ENCODE results near the gene TNNT1. TPM values are rescaled to one million over a fixed set of nuclear protein-coding genes. Genes with fewer than 3 reads are reported as not detected.

The TNNT1 gene, protein sequence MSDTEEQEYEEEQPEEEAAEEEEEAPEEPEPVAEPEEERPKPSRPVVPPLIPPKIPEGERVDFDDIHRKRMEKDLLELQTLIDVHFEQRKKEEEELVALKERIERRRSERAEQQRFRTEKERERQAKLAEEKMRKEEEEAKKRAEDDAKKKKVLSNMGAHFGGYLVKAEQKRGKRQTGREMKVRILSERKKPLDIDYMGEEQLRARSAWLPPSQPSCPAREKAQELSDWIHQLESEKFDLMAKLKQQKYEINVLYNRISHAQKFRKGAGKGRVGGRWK
- total RNA-seq: 10 to 100 TPM; 13.7 to 25.6 TPM
- long read RNA-seq, partial matches to known transcripts: 2 of 7 reads
- long read RNA-seq, other reads (novel, unspliced or antisense): 5 of 7 reads

GRCh38 chr19:55149078-55150003 is at the start of gene TNNT1:
Gene TNNT1 (minus strand): TSS chr19:55149206. CDS start chr19:55147157, 2,049 bp downstream.
- DNase-seq: no peak
- intact Hi-C loops (cut with DNase I): loop anchor here in 1 of 2 donors (10.0 kb wide), 1 partner anchor 265 kb away; no protein-coding TSS in a partner anchor
- peak; percentile 45 to 54 for ATAC-seq

DNA sequence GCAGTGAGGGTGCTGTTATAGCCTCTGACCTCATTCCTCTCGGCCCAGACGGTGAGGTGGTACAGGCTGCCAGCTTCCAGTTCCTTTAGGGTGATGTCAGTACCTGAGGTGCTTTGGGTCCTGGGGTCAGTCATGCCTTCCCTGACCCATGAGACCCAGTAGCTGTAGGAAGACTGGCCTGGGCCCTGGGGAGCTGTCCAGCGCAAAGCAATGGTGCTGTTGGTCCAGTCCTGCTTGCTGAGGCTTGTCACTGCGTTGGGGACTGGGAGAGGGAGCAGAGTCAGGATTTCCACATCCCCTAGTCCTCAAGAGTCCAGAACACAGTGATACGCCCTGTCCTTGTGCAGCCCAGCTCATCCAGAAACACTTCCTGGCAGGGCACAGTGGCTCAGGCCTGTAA is 49.6 kb upstream of the TNNT1 start:
- DNase-seq (no peak), ATAC-seq (no peak)
- intact Hi-C loops (cut with DNase I): no loop called here

- DNase-seq (no peak), ATAC-seq (peak in 1 of 2 donors; percentile 9)
- intact Hi-C loops (cut with DNase I): no loop called here
Observed at GRCh38 chr19:55197528-55197927, 48.5 kb upstream of the TNNT1 start.

DNA sequence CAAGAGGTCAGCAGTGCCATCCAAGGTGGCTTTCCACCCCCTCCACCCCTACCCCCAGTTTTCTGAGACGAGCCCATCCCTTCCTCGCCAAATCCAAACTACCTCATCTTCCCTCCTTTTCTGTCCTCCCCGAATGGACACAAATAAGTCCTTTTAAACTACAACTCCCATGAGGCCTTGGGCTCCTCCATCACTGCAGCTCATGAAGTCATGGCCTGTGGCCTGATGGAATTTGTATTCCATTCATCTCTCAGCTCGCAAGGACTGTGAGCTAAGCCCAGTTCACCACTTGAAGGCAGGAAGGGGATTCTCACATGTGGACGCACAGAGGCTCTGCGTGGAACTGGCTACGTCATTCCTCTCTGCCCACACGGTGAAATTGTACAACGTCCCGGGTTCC is 47.8 kb upstream of the TNNT1 start:
- ATAC-seq: no peak
- intact Hi-C loops (cut with DNase I): no loop called here
- no peak for DNase-seq

DNA sequence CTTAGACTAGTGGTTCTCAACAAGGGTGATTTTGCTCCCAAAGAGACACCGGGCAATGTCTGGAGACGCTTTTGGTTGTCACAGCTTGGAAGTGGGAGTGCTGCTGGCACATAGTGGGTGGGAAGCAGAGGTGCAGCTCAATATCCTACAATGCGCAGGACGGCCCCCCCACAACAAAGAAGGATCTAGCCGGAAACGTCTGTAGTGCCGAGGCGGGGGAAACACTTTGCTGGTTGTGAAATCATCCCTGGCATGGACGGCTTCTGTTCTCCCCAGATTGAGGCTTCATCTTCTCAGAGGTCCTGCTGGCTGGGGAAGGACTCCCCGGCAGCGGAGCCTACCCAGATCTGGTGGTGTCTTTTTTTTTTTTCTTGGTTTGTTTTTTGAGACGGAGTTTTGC is 44.5 kb upstream of the TNNT1 start:
- intact Hi-C loops (cut with DNase I): no loop called here
- DNase-seq: no peak
- no peak for ATAC-seq

DNA sequence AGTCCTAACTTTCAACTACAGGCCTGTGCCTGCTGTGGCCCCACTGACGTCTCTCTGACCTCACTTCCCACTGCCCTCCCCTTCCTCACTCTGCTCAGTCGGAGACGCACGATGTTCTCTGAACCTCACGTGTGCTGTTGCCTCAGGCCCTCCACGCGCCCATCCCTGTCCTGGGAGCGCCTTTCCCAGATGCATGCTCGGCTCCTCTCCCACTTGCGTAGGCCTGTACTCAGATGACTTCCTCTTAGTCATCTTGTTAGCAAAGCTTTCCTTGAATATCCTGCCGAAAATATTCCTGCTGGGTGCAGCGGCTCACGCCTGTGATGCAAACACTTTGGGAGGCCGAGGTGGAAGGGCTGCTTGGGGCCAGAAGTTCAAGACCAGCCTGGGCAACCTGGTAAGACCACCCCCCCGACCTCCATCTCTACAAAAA is 40.4 kb upstream of the TNNT1 start:
- intact Hi-C loops (cut with DNase I): no loop called here
- ATAC-seq (peak; percentile 19 to 51), DNase-seq (peak; percentile 50)

GRCh38 chr19:55188625-55189024 is 39.6 kb upstream of the TNNT1 start:
- DNase-seq: no peak
- intact Hi-C loops (cut with DNase I): no loop called here
- no peak for ATAC-seq

- intact Hi-C loops (cut with DNase I): no loop called here
- DNase-seq (no peak), ATAC-seq (no peak)
Observed at GRCh38 chr19:55186080-55186479, 37.1 kb upstream of the TNNT1 start.

DNA sequence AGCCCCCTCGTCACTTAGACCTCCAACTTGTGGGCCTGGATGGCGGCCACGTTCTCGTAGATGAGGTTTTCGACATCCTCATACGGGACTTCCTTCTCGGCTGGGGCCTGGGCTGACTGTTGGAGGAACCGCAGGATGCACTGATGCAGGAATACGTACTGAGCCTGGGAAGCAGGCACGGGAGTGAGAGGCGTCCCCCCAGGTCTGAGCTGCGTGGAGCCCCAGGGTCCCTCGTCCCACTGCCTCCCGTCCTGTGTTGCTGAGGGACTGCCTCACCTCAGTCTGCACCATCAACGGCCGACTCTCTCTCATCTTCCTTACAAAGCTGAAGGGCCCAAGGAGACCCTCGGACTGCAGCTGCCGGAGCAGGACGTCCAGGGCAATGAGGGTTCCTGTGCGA is 32.7 kb upstream of the TNNT1 start:
- ATAC-seq: no peak
- intact Hi-C loops (cut with DNase I): no loop called here
- DNase-seq: no peak

GRCh38 chr19:55179606-55180484 is 30.8 kb upstream of the TNNT1 start, which contains the start of gene SYT5:
Gene SYT5 (minus strand): TSS chr19:55180289. CDS start chr19:55179041, 1,248 bp downstream.
- ATAC-seq (peak; percentile 87 to 89), DNase-seq (no peak)
- intact Hi-C loops (cut with DNase I): no loop called here

- peak; percentile 65 to 73 for ATAC-seq
- intact Hi-C loops (cut with DNase I): no loop called here
- peak; percentile 73 for DNase-seq
Observed at GRCh38 chr19:55178781-55179599, 30.0 kb upstream of the TNNT1 start.

- no peak for ATAC-seq
Observed at GRCh38 chr19:55176076-55176475, 27.1 kb upstream of the TNNT1 start.

DNA sequence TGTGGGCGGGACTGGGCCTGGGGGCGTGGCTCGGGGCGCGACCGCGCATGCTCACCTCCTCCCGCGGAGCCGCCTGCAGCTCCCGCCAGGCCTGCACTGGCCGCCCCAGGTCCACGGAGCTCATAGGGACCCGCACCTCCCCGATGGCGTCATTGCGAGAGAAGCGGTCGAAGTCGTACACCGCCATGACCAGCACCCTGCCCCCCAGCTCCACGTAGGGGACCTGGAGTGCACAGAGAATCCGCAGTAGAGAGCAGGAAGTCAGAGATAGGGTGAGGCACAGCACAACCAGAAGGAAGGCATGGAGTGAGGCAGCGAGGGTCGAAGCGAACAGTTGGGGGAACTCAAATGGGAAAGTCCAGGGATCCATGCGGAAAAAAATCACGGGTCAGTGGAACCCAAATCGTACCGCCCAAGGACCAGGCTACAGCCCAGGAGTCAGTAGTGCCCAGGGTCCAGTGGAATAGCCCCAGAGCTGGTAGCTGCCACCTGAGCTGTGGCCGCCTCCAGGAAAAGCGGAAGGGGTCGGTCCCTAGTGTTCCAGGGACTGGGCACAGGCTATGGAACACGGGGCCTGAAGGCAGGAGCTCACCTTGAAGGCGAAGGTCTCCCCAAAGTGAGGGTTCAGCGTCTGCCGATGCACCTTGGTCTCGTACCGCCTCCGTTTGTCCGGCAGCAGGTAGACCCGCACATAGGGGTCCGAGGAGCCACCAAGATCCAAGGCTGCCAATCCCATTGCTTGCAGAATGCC is 26.3 kb upstream of the TNNT1 start:
- intact Hi-C loops (cut with DNase I): no loop called here
- ATAC-seq: no peak
- DNase-seq: no peak

More at GRCh38 chr19:55176076-55176475, 27.1 kb upstream of the TNNT1 start:
- DNase-seq: no peak
- intact Hi-C loops (cut with DNase I): no loop called here

GRCh38 chr19:55174425-55175116 is 25.6 kb upstream of the TNNT1 start:
- ATAC-seq (no peak), DNase-seq (no peak)
- intact Hi-C loops (cut with DNase I): no loop called here

GRCh38 chr19:55173714-55174409 is 24.9 kb upstream of the TNNT1 start:
- ATAC-seq (peak; percentile 86 to 94), DNase-seq (peak; percentile 81)
- intact Hi-C loops (cut with DNase I): no loop called here

DNA sequence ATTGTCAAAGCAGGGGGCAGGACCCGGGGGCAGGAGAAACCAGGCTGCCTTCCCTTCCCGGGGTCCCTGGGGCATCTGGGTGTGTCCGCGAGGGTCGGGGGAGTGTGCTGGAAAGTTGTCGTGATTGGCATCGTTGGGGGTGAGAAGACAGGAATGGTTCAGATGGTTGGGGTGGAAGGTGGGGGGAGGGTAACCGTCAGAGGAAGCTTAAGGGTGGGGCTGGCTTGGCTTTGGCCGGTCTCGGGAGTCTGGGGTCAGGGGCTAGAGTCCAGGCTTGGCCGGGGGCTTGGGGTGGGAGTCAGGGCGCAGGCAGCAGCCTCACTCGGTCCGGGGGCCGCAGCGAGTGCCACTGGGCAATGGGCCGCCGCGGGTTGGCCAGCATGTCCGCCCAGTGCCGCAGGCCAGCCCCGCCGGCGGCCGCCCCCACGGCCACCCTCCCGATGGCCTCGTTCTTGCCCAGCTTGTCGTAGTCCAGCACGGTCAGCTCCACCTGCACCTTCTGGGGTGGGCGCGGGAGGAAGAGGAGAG is 24.2 kb upstream of the TNNT1 start:
- DNase-seq (no peak), ATAC-seq (peak in 1 of 2 donors; percentile 11)
- intact Hi-C loops (cut with DNase I): no loop called here
